GM19239 (cell line): ENCODE measurements around the gene PUS10.
"Not testable (repeated sequence)": the region's sequence is repeated elsewhere in the genome, so short reads cannot be mapped to it uniquely, and the experiment has no call there.

Source experiments
- DNase-seq: peaks from one replicate; pipeline ENCODE4 v3.0.0; 2011; ENCODE audit warnings: low spot score; ENCODE audit not compliant: insufficient read length
- FAIRE-seq: peaks from 2 replicates; lab custom pipeline; 2011; peaks lifted over from hg19 to GRCh38; lab: Jason Lieb, UNC

The PUS10 gene

GRCh38 chr2:61017556-61018317, at the start of gene PUS10, which contains the start of gene PEX13:
TSS of gene PUS10 (minus strand) at chr2:61018255. CDS start at chr2:61011890, 6,365 bp downstream.
TSS of gene PEX13 (plus strand) at chr2:61017720. CDS start at chr2:61017760, 40 bp downstream.
- FAIRE-seq: peak; percentile 76
- peak; percentile 52 for DNase-seq

GRCh38 chr2:61065714-61066709, 48.0 kb upstream of the PUS10 start, which contains the start of gene SANBR:
TSS of gene SANBR (plus strand) at chr2:61065871. CDS start at chr2:61070351, 4,480 bp downstream.
- FAIRE-seq (no peak), DNase-seq (peak; percentile 78)

- no peak for DNase-seq
- no peak for FAIRE-seq
These were observed 41.3 kb upstream of the PUS10 start for GRCh38 chr2:61059382-61059781.

GRCh38 chr2:61057562-61057961, 39.5 kb upstream of the PUS10 start:
- FAIRE-seq: no peak
- DNase-seq: no peak

- FAIRE-seq (no peak), DNase-seq (no peak)
These were observed 37.5 kb upstream of the PUS10 start for GRCh38 chr2:61055557-61055956.

GRCh38 chr2:61045999-61046398, 27.9 kb upstream of the PUS10 start:
- no peak for DNase-seq
- FAIRE-seq: no peak

GRCh38 chr2:61045226-61045625, 27.2 kb upstream of the PUS10 start:
- DNase-seq (no peak), FAIRE-seq (no peak)

- FAIRE-seq (no peak), DNase-seq (no peak)
These were observed 26.6 kb upstream of the PUS10 start for GRCh38 chr2:61044636-61045035.

GRCh38 chr2:61042807-61043206, 24.8 kb upstream of the PUS10 start:
- FAIRE-seq (no peak), DNase-seq (no peak)

- FAIRE-seq, DNase-seq: not testable (repeated sequence)
These were observed 18.6 kb upstream of the PUS10 start for GRCh38 chr2:61036643-61037042.

GRCh38 chr2:61034592-61034991, 16.5 kb upstream of the PUS10 start:
- FAIRE-seq, DNase-seq: not testable (repeated sequence)

GRCh38 chr2:61029533-61029932, 11.5 kb upstream of the PUS10 start:
- DNase-seq (no peak), FAIRE-seq (no peak)

GRCh38 chr2:61023670-61024069, 5.6 kb upstream of the PUS10 start:
- DNase-seq (no peak), FAIRE-seq (no peak)

GRCh38 chr2:61021228-61021660, 3.2 kb upstream of the PUS10 start:
- no peak for DNase-seq
- FAIRE-seq: no peak

GRCh38 chr2:61018798-61019197, 743 bp upstream of the PUS10 start:
- DNase-seq: no peak
- no peak for FAIRE-seq

GRCh38 chr2:61018318-61018755, 282 bp upstream of the PUS10 start:
- FAIRE-seq: no peak

GRCh38 chr2:61017003-61017555, 976 bp downstream of the PUS10 start:
- FAIRE-seq (peak; percentile 87), DNase-seq (peak; percentile 63)

More at GRCh38 chr2:61018318-61018755, 282 bp upstream of the PUS10 start:
- no peak for DNase-seq

- DNase-seq (peak; percentile 2), FAIRE-seq (peak; percentile 23)
These were observed 1.6 kb downstream of the PUS10 start for GRCh38 chr2:61016392-61017002.

- no peak for FAIRE-seq
- no peak for DNase-seq
These were observed 2.1 kb downstream of the PUS10 start for GRCh38 chr2:61015976-61016375.

GRCh38 chr2:61014763-61015162, 3.3 kb downstream of the PUS10 start:
- no peak for DNase-seq
- FAIRE-seq: no peak
